BLaER1 treated with 17β-estradiol and CSF1 and Interleukin-3, amounts not matched to agents 10 nM and 100 nM (cell line): Measurements from ENCODE around the gene RMDN2.

Source experiments
- H3K27ac ChIP-seq, 11 experiments: shearing (Covaris generic); formaldehyde crosslinking; 2 replicates each; pipeline ENCODE4 v1.8.1; 2022
- H3K27me3 ChIP-seq, 11 experiments: shearing (Covaris generic); formaldehyde crosslinking; 2 replicates each; pipeline ENCODE4 v1.8.1; 2022
- H3K36me3 ChIP-seq, 11 experiments: shearing (Covaris generic); formaldehyde crosslinking; 2 replicates each; pipeline ENCODE4 v1.8.1; 2022
- H3K4me1 ChIP-seq, 10 experiments: shearing (Covaris generic); formaldehyde crosslinking; 2 replicates each; pipeline ENCODE4 v1.8.1; 2022
- H3K4me2 ChIP-seq, 11 experiments: shearing (Covaris generic); formaldehyde crosslinking; 2 replicates each; pipeline ENCODE4 v1.8.1; 2022
- H3K4me3 ChIP-seq, 10 experiments: shearing (Covaris generic); formaldehyde crosslinking; 2 replicates each; pipeline ENCODE4 v1.8.1; 2022
- H3K9ac ChIP-seq, 11 experiments: shearing (Covaris generic); formaldehyde crosslinking; 2 replicates each; pipeline ENCODE4 v1.8.1; 2022
- H3K9me3 ChIP-seq, 11 experiments: shearing (Covaris generic); formaldehyde crosslinking; replicated peaks in 1 of 11; 2 replicates each; pipeline ENCODE4 v1.8.1; 2022
- H4K20me1 ChIP-seq, 11 experiments: shearing (Covaris generic); formaldehyde crosslinking; 2 replicates each; pipeline ENCODE4 v1.8.1; 2022
- Cebpa-rat ChIP-seq, 11 experiments: shearing (Covaris generic); IDR thresholded peaks; 2 replicates each; pipeline ENCODE4 v1.8.1; 2022

RMDN2 gene

DNA sequence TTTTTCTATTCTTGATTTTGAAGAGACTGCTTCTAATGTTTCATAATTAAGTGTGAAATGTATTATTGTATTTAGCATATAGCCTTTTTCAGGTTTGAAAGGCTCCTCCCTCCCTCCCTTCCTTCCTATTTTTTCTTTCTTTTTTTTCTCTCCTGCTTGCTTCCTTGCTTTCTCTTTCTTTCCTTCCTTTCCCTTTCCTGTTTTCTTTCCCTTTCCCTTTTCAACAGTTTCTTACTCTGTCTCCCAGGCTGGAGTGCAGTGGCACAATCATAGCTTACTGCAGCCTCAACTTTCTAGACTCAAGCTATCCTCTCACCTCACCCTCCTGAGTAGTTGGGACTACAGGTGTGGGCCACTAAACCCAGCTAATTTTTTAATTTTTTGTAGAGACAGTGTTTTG is 44.6 kb downstream of the RMDN2 start:
- no peak overlapping the region for H3K9ac ChIP-seq
- H3K36me3 ChIP-seq: peaks cover 0 to 7% (median 0%) of the 10 kb centered on the region in 11 experiments; a peak in 1 of 22 replicates
- no peak overlapping the region for H3K4me3 ChIP-seq
- H3K4me2 ChIP-seq: no peak overlapping the region
- H3K9me3 ChIP-seq: peaks cover 13 to 27% (median 20%) of the 10 kb centered on the region in 11 experiments; a peak in 21 of 22 replicates
- no peaks in the 10 kb centered on the region for H3K4me1 ChIP-seq
- TF ChIP-seq Cebpa-rat (IDR thresholded peaks at IDR 0.05): no peak
- no peak overlapping the region for H3K27ac ChIP-seq
- H3K27me3 ChIP-seq: no peaks in the 10 kb centered on the region
- no peaks in the 10 kb centered on the region for H4K20me1 ChIP-seq

DNA sequence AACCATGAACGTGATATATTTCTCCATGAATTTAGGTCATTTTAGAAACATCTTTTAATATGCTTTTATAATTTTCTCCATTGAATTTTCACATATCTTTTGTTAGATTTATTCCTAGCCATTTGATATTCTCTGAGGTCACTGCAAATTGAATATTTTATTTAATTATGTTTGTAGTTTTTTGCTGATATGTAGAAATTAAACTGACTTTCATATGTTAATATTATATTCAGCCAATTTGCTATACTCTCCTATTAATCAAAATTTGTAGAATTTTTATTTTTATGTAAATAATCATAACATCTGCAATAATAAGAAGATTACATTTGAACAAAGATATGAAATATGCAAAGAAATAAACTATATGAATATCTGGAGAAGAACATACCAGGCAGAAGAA is 46.9 kb downstream of the RMDN2 start:
- peaks cover 0 to 7% (median 0%) of the 10 kb centered on the region in 11 experiments; a peak in 1 of 22 replicates for H3K36me3 ChIP-seq
- no peak overlapping the region for H3K4me2 ChIP-seq
- no peaks in the 10 kb centered on the region for H3K4me1 ChIP-seq
- no peak overlapping the region for H3K4me3 ChIP-seq
- no peak overlapping the region for H3K27ac ChIP-seq
- no peak for TF ChIP-seq Cebpa-rat (IDR thresholded peaks at IDR 0.05)
- peaks cover under 1 to 10% (median 7%) of the 10 kb centered on the region in 11 experiments; a peak in 17 of 22 replicates for H3K9me3 ChIP-seq
- no peak overlapping the region for H3K9ac ChIP-seq
- H3K27me3 ChIP-seq: no peaks in the 10 kb centered on the region
- H4K20me1 ChIP-seq: no peaks in the 10 kb centered on the region

DNA sequence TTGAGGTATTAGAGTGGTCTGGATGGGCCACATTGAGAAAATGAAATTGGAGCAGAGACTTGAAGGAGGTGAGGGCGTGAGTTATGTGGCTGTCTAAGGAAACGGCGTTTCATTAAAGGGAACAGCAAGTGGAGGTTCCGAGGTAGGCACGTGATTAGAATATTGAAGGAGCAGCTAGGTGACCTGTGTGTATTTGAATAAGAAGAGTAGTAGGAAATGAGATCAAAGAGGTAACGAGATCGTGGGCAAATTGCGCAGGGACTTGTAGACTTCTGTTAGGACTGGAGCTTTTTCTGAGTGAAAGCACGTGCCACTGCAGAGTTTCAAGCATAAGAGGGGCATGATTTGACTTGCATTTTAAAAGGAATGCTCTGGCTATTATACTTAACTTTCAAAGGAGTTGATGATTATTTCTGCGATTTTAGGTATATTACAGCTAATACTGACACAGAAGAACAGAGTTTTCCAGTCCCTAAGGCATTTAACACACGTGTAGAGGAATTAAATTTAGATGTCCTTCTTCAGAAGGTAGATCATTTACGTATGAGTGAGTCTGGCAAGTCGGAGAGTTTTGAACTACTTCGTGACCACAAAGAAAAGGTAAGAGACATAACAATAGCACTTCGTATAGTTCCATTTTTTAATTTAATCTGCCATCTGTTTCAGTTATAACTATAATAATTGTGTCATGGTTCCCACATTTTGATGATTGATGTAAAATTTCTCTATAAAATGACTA is 48.7 kb downstream of the RMDN2 start:
- Histone ChIP-seq H3K36me3 (no peaks in the 10 kb centered on the region), H3K4me2 (no peak overlapping the region), H3K4me3 (no peak overlapping the region), H3K27ac (no peak overlapping the region), H3K9me3 (peaks cover 8 to 17% (median 12%) of the 10 kb centered on the region in 11 experiments; a peak in 18 of 22 replicates), H3K9ac (no peak overlapping the region), H3K4me1 (no peaks in the 10 kb centered on the region), H3K27me3 (no peaks in the 10 kb centered on the region), H4K20me1 (no peaks in the 10 kb centered on the region)
- no peak for TF ChIP-seq Cebpa-rat (IDR thresholded peaks at IDR 0.05)

DNA sequence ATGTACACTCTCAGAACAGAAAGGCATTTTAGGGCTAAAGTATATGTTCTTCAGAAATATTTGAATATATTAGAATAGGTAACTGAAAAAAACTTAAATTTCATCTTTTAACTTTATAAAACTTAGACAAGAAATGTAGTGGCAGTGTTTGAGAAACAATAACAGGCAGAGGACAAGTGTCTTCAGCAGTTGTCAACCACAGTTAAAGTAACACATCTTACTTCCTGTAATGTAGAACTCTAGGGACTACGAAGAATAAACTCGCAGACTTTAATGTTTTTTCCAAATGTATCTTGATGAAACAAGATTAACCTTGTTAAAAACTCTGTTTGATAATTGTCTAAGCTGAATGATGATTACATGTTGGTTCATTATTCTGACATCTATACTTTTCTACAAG is 50.7 kb downstream of the RMDN2 start:
- Histone ChIP-seq H3K4me2 (no peak overlapping the region), H3K4me3 (no peak overlapping the region), H3K9me3 (peaks cover 8 to 17% (median 12%) of the 10 kb centered on the region in 11 experiments; a peak in 18 of 22 replicates), H3K4me1 (no peaks in the 10 kb centered on the region), H3K9ac (no peak overlapping the region), H3K27me3 (no peaks in the 10 kb centered on the region), H3K36me3 (no peaks in the 10 kb centered on the region), H3K27ac (no peak overlapping the region), H4K20me1 (no peaks in the 10 kb centered on the region)
- no peak for TF ChIP-seq Cebpa-rat (IDR thresholded peaks at IDR 0.05)

DNA sequence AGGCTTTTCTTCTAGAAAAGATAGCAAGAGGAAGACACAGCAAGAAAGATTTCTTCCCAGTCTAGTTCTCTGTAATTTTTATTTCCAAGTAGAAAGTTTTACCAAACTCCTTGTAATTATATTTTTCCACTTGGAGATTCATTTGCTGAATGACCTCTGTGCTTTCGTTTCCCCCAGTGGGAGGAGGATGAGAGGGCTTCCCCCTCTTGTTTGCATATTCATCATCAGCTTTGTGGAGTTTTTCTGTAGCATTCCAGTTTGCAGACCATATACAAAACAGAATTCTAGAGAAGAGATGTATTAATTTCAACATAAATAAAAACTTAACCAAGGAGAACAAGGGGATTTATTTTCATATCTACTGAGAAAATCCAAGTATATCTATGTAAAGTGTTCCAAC is 51.3 kb downstream of the RMDN2 start:
- no peak for TF ChIP-seq Cebpa-rat (IDR thresholded peaks at IDR 0.05)
- no peak overlapping the region for H3K4me2 ChIP-seq
- no peaks in the 10 kb centered on the region for H4K20me1 ChIP-seq
- H3K4me1 ChIP-seq: no peaks in the 10 kb centered on the region
- no peak overlapping the region for H3K27ac ChIP-seq
- H3K4me3 ChIP-seq: no peak overlapping the region
- no peaks in the 10 kb centered on the region for H3K27me3 ChIP-seq
- H3K36me3 ChIP-seq: no peaks in the 10 kb centered on the region
- peaks cover 8 to 17% (median 12%) of the 10 kb centered on the region in 11 experiments; a peak in 18 of 22 replicates for H3K9me3 ChIP-seq
- no peak overlapping the region for H3K9ac ChIP-seq

DNA sequence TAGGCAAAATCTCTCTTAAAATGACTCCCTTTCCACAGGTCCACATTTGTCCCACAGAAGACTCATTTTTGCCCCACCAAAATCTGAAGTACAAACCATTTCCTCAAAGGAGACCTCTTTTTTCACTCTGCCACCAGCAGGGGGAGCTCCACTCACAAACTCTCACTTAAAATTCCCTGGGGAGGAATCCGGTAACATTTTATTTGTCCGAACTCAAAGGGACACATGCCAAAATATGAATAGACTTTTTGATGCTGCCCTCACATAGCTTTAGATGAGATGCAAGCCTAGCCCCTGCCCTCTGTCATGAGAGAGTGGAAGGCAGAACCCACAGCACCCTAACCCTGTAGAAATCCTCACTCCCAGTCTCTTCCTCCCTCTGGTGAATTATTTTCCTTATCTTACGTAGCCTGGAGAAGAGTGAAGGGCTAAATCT is 57.1 kb downstream of the RMDN2 start:
- peaks cover 5 to 15% (median 12%) of the 10 kb centered on the region in 11 experiments; a peak in 18 of 22 replicates for H3K9me3 ChIP-seq
- no peaks in the 10 kb centered on the region for H4K20me1 ChIP-seq
- no peak for TF ChIP-seq Cebpa-rat (IDR thresholded peaks at IDR 0.05)
- H3K4me1 ChIP-seq: peaks cover 0 to 8% (median 0%) of the 10 kb centered on the region in 10 experiments; a peak in 4 of 20 replicates
- peak overlapping the region in 2 of 11 experiments; percentile 36 to 53; a peak in 3 of 22 replicates for H3K4me2 ChIP-seq
- no peak overlapping the region for H3K4me3 ChIP-seq
- H3K36me3 ChIP-seq: no peaks in the 10 kb centered on the region
- H3K27me3 ChIP-seq: no peaks in the 10 kb centered on the region
- H3K27ac ChIP-seq: no peak overlapping the region
- no peak overlapping the region for H3K9ac ChIP-seq

DNA sequence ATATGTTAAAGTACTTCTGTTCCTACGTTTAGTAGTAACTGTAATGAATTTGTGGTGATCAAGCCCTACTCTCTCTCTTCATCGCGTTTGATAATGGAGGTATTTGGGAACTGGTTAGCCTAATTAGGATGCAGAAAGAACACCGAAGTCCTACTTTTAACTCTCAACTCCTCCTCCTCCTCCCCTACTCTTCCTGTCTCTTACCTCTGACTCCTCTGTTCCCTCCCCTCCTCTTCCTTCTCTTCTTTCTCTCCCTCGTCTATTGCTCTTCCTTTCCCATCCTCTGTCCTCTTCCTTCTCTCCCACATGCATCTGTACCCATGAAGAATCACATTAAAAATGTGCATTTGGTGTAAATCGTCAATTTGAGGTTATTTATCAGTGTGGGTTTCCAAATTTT is 57.8 kb downstream of the RMDN2 start:
- no peak overlapping the region for H3K4me3 ChIP-seq
- H3K9me3 ChIP-seq: peaks cover 0 to 14% (median 6%) of the 10 kb centered on the region in 11 experiments; a peak in 19 of 22 replicates
- no peaks in the 10 kb centered on the region for H4K20me1 ChIP-seq
- H3K4me2 ChIP-seq: no peak overlapping the region
- H3K9ac ChIP-seq: no peak overlapping the region
- H3K27me3 ChIP-seq: no peaks in the 10 kb centered on the region
- H3K4me1 ChIP-seq: peaks cover 0 to 8% (median 0%) of the 10 kb centered on the region in 10 experiments; a peak in 4 of 20 replicates
- no peak overlapping the region for H3K27ac ChIP-seq
- no peak for TF ChIP-seq Cebpa-rat (IDR thresholded peaks at IDR 0.05)
- H3K36me3 ChIP-seq: no peaks in the 10 kb centered on the region

DNA sequence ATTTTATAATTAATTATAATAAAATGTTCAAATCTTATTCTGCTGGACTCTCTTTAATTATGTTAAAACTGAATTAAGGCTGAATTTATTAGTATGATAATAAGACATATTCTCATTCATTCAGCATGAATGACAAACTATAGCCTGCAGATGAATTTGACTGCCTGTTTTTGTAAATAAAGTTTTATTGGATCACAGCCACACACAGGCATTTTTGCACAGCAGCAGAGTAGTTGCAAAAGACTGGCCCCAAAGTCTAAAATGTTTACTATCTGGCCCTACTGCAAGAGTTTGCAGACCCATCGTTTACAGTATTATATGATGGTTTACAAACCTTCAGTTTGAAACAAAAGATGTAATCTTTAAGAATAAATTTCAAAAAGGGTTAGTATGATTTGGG is 58.6 kb downstream of the RMDN2 start:
- H3K4me2 ChIP-seq: no peak overlapping the region

DNA sequence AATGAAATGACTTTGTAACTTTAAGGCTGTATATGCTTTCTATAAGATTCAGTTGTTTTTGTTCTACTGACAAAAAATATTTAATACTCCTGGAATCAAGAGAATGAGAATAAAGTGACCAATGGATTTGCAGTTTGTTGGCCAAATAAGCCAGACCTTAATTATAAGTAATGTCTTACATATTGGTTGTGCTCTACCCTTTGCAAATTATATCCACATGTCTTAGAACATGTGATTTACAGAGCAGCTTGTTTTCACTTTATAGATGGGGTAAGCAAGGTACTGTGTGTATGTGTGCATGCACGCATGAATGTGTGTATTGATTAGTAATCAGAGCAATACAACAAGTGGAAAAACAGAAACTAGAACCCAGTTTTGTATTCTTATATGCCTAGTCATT is 59.1 kb downstream of the RMDN2 start:
- Histone ChIP-seq H3K27me3 (no peaks in the 10 kb centered on the region), H3K9ac (no peak overlapping the region)
- TF ChIP-seq Cebpa-rat (IDR thresholded peaks at IDR 0.05): no peak

More for the DNA sequence above, 58.6 kb downstream of the RMDN2 start:
- Histone ChIP-seq H3K27ac (no peak overlapping the region), H3K9me3 (peaks cover 0 to 14% (median under 1%) of the 10 kb centered on the region in 11 experiments; a peak in 4 of 22 replicates), H3K36me3 (no peaks in the 10 kb centered on the region), H3K4me1 (peaks cover 0 to 8% (median 0%) of the 10 kb centered on the region in 10 experiments; a peak in 4 of 20 replicates), H3K27me3 (no peaks in the 10 kb centered on the region), H3K9ac (no peak overlapping the region), H4K20me1 (no peaks in the 10 kb centered on the region), H3K4me3 (no peak overlapping the region)
- TF ChIP-seq Cebpa-rat (IDR thresholded peaks at IDR 0.05): no peak

More for the DNA sequence above, 59.1 kb downstream of the RMDN2 start:
- no peak overlapping the region for H3K4me2 ChIP-seq
- H3K36me3 ChIP-seq: no peaks in the 10 kb centered on the region
- H3K4me3 ChIP-seq: no peak overlapping the region
- no peak overlapping the region for H3K27ac ChIP-seq
- peaks cover 0 to 14% (median 0%) of the 10 kb centered on the region in 11 experiments; a peak in 4 of 22 replicates for H3K9me3 ChIP-seq
- H3K4me1 ChIP-seq: peaks cover 0 to 8% (median 0%) of the 10 kb centered on the region in 10 experiments; a peak in 4 of 20 replicates
- no peaks in the 10 kb centered on the region for H4K20me1 ChIP-seq
